ENCODE results near the gene MARK4. TPM values are rescaled to one million over a fixed set of nuclear protein-coding genes. Genes with fewer than 3 reads are reported as not detected.

MARK4 gene
- total RNA-seq, 4 donors from 2014 or later = 13.5 to 51.5 (median 15.5) TPM

GRCh38 chr19:45348367-45349125 lies 97.5 kb downstream of the MARK4 start:
- H3K4me1 ChIP-seq = no peaks in the 10 kb centered on the region
- H3K27ac ChIP-seq = no peak overlapping the region
- H3K9me3 ChIP-seq = no peaks in the 10 kb centered on the region
- intact Hi-C loops (cut with DNase I; ENCODE audit: low total_unique reads) = no loop called here
- TF ChIP-seq CTCF (IDR thresholded peaks at IDR 0.05) (no peak), POLR2A (IDR thresholded peaks at IDR 0.05) (no peak)
- H3K27me3 ChIP-seq = peaks cover 0 to 16% of the 10 kb centered on the region in 2 donors
- DNase-seq = no peak
- H3K4me3 ChIP-seq = no peak overlapping the region
- no peaks in the 10 kb centered on the region for H3K36me3 ChIP-seq

- DNase-seq = no peak
- H3K27me3 ChIP-seq = peaks cover 0 to 16% of the 10 kb centered on the region in 2 donors
- TF ChIP-seq CTCF (IDR thresholded peaks at IDR 0.05) (no peak), POLR2A (IDR thresholded peaks at IDR 0.05) (no peak)
- H3K27ac ChIP-seq = no peak overlapping the region
- intact Hi-C loops (cut with DNase I; ENCODE audit: low total_unique reads) = no loop called here
- H3K36me3 ChIP-seq = no peaks in the 10 kb centered on the region
- no peaks in the 10 kb centered on the region for H3K9me3 ChIP-seq
- H3K4me1 ChIP-seq = no peaks in the 10 kb centered on the region
- H3K4me3 ChIP-seq = no peak overlapping the region
These were observed 98.0 kb downstream of the MARK4 start for GRCh38 chr19:45349126-45349415.

- H3K27me3 ChIP-seq = peaks cover 0 to 16% of the 10 kb centered on the region in 2 donors
- H3K36me3 ChIP-seq = no peaks in the 10 kb centered on the region
- H3K27ac ChIP-seq = no peak overlapping the region
- DNase-seq = no peak
- TF ChIP-seq POLR2A (IDR thresholded peaks at IDR 0.05) (no peak), CTCF (IDR thresholded peaks at IDR 0.05) (no peak)
- no peak overlapping the region for H3K4me3 ChIP-seq
- H3K9me3 ChIP-seq = no peaks in the 10 kb centered on the region
- H3K4me1 ChIP-seq = no peaks in the 10 kb centered on the region
- intact Hi-C loops (cut with DNase I; ENCODE audit: low total_unique reads) = no loop called here
These were observed 98.4 kb downstream of the MARK4 start for GRCh38 chr19:45349430-45349941.

- Histone ChIP-seq H3K9me3 (no peaks in the 10 kb centered on the region), H3K4me3 (no peak overlapping the region), H3K27me3 (peaks cover 0 to 16% of the 10 kb centered on the region in 2 donors), H3K36me3 (no peaks in the 10 kb centered on the region), H3K27ac (no peak overlapping the region), H3K4me1 (no peaks in the 10 kb centered on the region)
- intact Hi-C loops (cut with DNase I; ENCODE audit: low total_unique reads) = no loop called here
- TF ChIP-seq CTCF (IDR thresholded peaks at IDR 0.05) (no peak), POLR2A (IDR thresholded peaks at IDR 0.05) (no peak)
- no peak for DNase-seq
These were observed 99.5 kb downstream of the MARK4 start for GRCh38 chr19:45350477-45351058.

GRCh38 chr19:45351401-45351952 lies 100.4 kb downstream of the MARK4 start:
- intact Hi-C loops (cut with DNase I; ENCODE audit: low total_unique reads) = no loop called here
- Histone ChIP-seq H3K27ac (no peak overlapping the region), H3K4me1 (no peaks in the 10 kb centered on the region), H3K36me3 (no peaks in the 10 kb centered on the region), H3K4me3 (no peak overlapping the region), H3K27me3 (peaks cover 0 to 7% of the 10 kb centered on the region in 2 donors), H3K9me3 (no peaks in the 10 kb centered on the region)
- no peak for TF ChIP-seq CTCF (IDR thresholded peaks at IDR 0.05)
- TF ChIP-seq POLR2A (IDR thresholded peaks at IDR 0.05) = no peak
- DNase-seq = no peak
